Pancreas (tissue), 10 donors: ENCODE results near the gene SDHA. TPM values are rescaled to one million over a fixed set of nuclear protein-coding genes. Genes with fewer than 3 reads are reported as not detected.

Experiments
- ATAC-seq, 4 donors: fragments of 200-7000 bp; cut with Tn5 transposase; one replicate each; pipeline versions ENCODE4 v1.8.0 to v1.9.1; 2020; ENCODE audit warnings: mild to moderate bottlenecking in 4 of 4, moderate library complexity in 4 of 4
- DNase-seq, 6 donors: peaks; one replicate each; pipeline ENCODE4 v3.0.0-alpha.2; 2020
- FAIRE-seq: peaks from 2 replicates; lab custom pipeline; 2012; peaks lifted over from hg19 to GRCh38; lab: Jason Lieb, UNC
- H3K27ac ChIP-seq, 4 donors: fragments of 200-600 bp; sonication (generic); 1 replicate in 3 of 4; 2 replicates in 1 of 4; pipeline versions ENCODE4 v1.5.0 to v1.8.0; 2020
- H3K27me3 ChIP-seq, 4 donors: fragments of 200-600 bp; one replicate each; pipeline ENCODE4 v1.8.0; 2021
- H3K36me3 ChIP-seq, 3 donors: fragments of 200-600 bp; sonication (generic) in 1 of 3; one replicate each; pipeline versions ENCODE4 v1.5.0 to v1.8.0; 2020 to 2021
- H3K4me1 ChIP-seq, 3 donors: fragments of 200-600 bp; one replicate each; pipeline ENCODE4 v1.8.0; 2021
- H3K4me3 ChIP-seq, 4 donors: fragments of 200-600 bp; sonication (generic) in 2 of 4; one replicate each; pipeline versions ENCODE4 v1.5.0 to v1.8.0; 2020 to 2021
- H3K9me3 ChIP-seq, 4 donors: fragments of 200-600 bp; one replicate each; pipeline ENCODE4 v1.8.0; 2021
- WGBS, 2 donors: extraction: QIAGEN DNeasy Blood & Tissue Kit; methylation state at CpG; one replicate each; pipeline ENCODE4 v1.1.7; 2013; 5-methylcytosine and 5-hydroxymethylcytosine counted together
- intact Hi-C, 3 donors: fragments of 100-400 bp; cut with DNase I; formaldehyde crosslinking; loops; one replicate each; pipeline versions ENCODE4 v1.11.1 to v1.14.2; 2022
- polyA plus RNA-seq, 2 donors: library from polyadenylated mRNA; stranded (reverse); fragments of 200-250 nt; gene quantifications; one replicate each; pipeline ENCODE4 v1.2.3, GENCODE V29; 2013
- total RNA-seq, 6 donors: library from RNA; stranded (reverse); fragmentation: NEBNext Ultra II Directional in 4 of 6; extraction: Animal tissue kit (Norgen Biotek cat#: 25700) in 4 of 6; gene quantifications; one replicate each; pipeline versions ENCODE4 v1.2.1 to v1.2.4, GENCODE V29; 2021 to 2023
- TF ChIP-seq, protein P1 (sequence below), 4 donors: fragments of 200-600 bp; sonication (generic) in 3 of 4; IDR thresholded peaks; one replicate each; pipeline versions ENCODE4 v1.5.0 to v1.8.0; 2021; ENCODE audit warnings: antibody characterized with exemption in 4 of 4
- donor health status: healthy with polysubstance abuse.
- donor health status: DM: no; HTN: no; CAD: no; lungs with moderate emphysema.
- donor health status: DM: no; HTN: no; CAD: no.
- donor health status: control.
- donor health status: control.
- donor health status: Bipolar disorder and iron deficiency.
- donor health status: DM: yes; HTN: yes; CAD: no.
- donor health status: DM: no; HTN: no; CAD: no.
- donor health status: DM: no; HTN: no; CAD: no.
- donor health status: DM: yes; HTN: yes; CAD: no.

Gene SDHA
- total and polyA plus RNA-seq, 8 donors = 37.9 to 69.4 (median 53.1) TPM

GRCh38 chr5:198516-199196 is 19.5 kb upstream of the SDHA start:
- Histone ChIP-seq H3K9me3 (no peaks in the 10 kb centered on the region), H3K4me3 (no peak overlapping the region), H3K27ac (no peak overlapping the region), H3K36me3 (no peaks in the 10 kb centered on the region), H3K4me1 (no peaks in the 10 kb centered on the region), H3K27me3 (no peaks in the 10 kb centered on the region)
- FAIRE-seq = no peak
- no peak for ATAC-seq
- TF ChIP-seq, protein P1, sequence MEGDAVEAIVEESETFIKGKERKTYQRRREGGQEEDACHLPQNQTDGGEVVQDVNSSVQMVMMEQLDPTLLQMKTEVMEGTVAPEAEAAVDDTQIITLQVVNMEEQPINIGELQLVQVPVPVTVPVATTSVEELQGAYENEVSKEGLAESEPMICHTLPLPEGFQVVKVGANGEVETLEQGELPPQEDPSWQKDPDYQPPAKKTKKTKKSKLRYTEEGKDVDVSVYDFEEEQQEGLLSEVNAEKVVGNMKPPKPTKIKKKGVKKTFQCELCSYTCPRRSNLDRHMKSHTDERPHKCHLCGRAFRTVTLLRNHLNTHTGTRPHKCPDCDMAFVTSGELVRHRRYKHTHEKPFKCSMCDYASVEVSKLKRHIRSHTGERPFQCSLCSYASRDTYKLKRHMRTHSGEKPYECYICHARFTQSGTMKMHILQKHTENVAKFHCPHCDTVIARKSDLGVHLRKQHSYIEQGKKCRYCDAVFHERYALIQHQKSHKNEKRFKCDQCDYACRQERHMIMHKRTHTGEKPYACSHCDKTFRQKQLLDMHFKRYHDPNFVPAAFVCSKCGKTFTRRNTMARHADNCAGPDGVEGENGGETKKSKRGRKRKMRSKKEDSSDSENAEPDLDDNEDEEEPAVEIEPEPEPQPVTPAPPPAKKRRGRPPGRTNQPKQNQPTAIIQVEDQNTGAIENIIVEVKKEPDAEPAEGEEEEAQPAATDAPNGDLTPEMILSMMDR (IDR thresholded peaks at IDR 0.05) = no peak
- DNase-seq = peak in 1 of 6 donors; percentile 48
- 93 to 95% methylated on average over 21 of the region's 21 CpGs for WGBS, 2 donors
- intact Hi-C loops = no loop called here

GRCh38 chr5:199197-199949 is 18.7 kb upstream of the SDHA start:
- Histone ChIP-seq H3K27ac (no peak overlapping the region), H3K4me3 (no peak overlapping the region), H3K4me1 (no peaks in the 10 kb centered on the region), H3K36me3 (peaks cover 0 to 5% (median 3%) of the 10 kb centered on the region in 3 donors), H3K9me3 (no peaks in the 10 kb centered on the region), H3K27me3 (no peaks in the 10 kb centered on the region)
- 92 to 93% methylated on average over 16 of the region's 16 CpGs for WGBS, 2 donors
- ATAC-seq (no peak), FAIRE-seq (no peak), DNase-seq (no peak)
- TF ChIP-seq, protein P1 (IDR thresholded peaks at IDR 0.05) = no peak
- intact Hi-C loops = no loop called here

- Histone ChIP-seq H3K4me1 (no peaks in the 10 kb centered on the region), H3K4me3 (no peak overlapping the region), H3K27ac (no peak overlapping the region), H3K27me3 (no peaks in the 10 kb centered on the region), H3K36me3 (peaks cover 0 to 5% (median 3%) of the 10 kb centered on the region in 3 donors), H3K9me3 (no peaks in the 10 kb centered on the region)
- WGBS, 2 donors = 86 to 87% methylated on average over 23 of the region's 23 CpGs
- DNase-seq = no peak
- intact Hi-C loops = no loop called here
- TF ChIP-seq, protein P1 (IDR thresholded peaks at IDR 0.05) = no peak
- ATAC-seq = no peak
- FAIRE-seq = no peak
These were observed 18.0 kb upstream of the SDHA start for GRCh38 chr5:199950-200645.

DNA sequence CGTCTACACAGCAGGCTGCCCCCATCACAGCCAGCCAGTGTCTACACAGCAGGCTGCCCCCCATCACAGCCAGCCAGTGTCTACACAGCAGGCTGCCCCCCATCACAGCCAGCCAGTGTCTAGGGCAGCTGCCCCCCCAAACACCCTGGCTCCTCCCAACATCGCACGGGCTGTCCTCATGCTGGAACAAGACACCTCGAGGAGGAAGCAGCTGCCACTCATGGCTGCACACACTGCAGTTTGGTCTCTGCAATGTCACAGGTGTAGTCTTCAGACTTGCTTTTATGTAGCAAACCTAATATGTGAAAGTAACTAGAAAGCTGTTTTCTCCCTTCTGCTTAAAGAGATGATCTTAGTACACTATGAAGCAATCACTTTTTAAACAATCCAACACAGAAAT is 17.1 kb upstream of the SDHA start:
- Histone ChIP-seq H3K36me3 (peaks cover 0 to 5% (median 3%) of the 10 kb centered on the region in 3 donors), H3K4me3 (no peak overlapping the region), H3K27ac (no peak overlapping the region), H3K4me1 (no peaks in the 10 kb centered on the region), H3K27me3 (no peaks in the 10 kb centered on the region), H3K9me3 (no peaks in the 10 kb centered on the region)
- ATAC-seq (no peak), FAIRE-seq (no peak), DNase-seq (no peak)
- TF ChIP-seq, protein P1 (IDR thresholded peaks at IDR 0.05) = no peak
- intact Hi-C loops = no loop called here
- 77 to 78% methylated on average over 4 of the region's 4 CpGs for WGBS, 2 donors
